ENCODE data around the gene SNX14.

Gene SNX14

GRCh38 chr6:85496009-85496579 lies 97.6 kb downstream of the SNX14 start:
- DNase-seq = no peak

GRCh38 chr6:85494547-85495536 lies 98.8 kb downstream of the SNX14 start:
- no peak for DNase-seq

- DNase-seq = no peak
These were observed 100.3 kb downstream of the SNX14 start for GRCh38 chr6:85493389-85493788.

GRCh38 chr6:85490516-85491248 lies 103.0 kb downstream of the SNX14 start:
- DNase-seq = no peak

- no peak for DNase-seq
These were observed 108.7 kb downstream of the SNX14 start for GRCh38 chr6:85484948-85485347.

GRCh38 chr6:85483846-85484245 lies 109.8 kb downstream of the SNX14 start:
- DNase-seq = no peak

- no peak for DNase-seq
These were observed 110.6 kb downstream of the SNX14 start for GRCh38 chr6:85482905-85483700.

GRCh38 chr6:85482206-85482904 lies 111.3 kb downstream of the SNX14 start:
- no peak for DNase-seq

GRCh38 chr6:85479208-85479607 lies 114.5 kb downstream of the SNX14 start:
- DNase-seq = no peak

GRCh38 chr6:85476532-85476931 lies 117.1 kb downstream of the SNX14 start:
- no peak for DNase-seq

- no peak for DNase-seq
These were observed 119.9 kb downstream of the SNX14 start for GRCh38 chr6:85473748-85474147.

- no peak for DNase-seq
These were observed 120.9 kb downstream of the SNX14 start for GRCh38 chr6:85472744-85473143.

- no peak for DNase-seq
These were observed 123.6 kb downstream of the SNX14 start for GRCh38 chr6:85470023-85470410.

- DNase-seq = no peak
These were observed 124.2 kb downstream of the SNX14 start for GRCh38 chr6:85469276-85470022.

GRCh38 chr6:85468326-85468725 lies 125.3 kb downstream of the SNX14 start:
- DNase-seq = no peak

GRCh38 chr6:85465762-85466161 lies 127.9 kb downstream of the SNX14 start:
- no peak for DNase-seq

- DNase-seq = no peak
These were observed 128.9 kb downstream of the SNX14 start for GRCh38 chr6:85464722-85465150.

GRCh38 chr6:85464260-85464644 lies 129.4 kb downstream of the SNX14 start:
- no peak for DNase-seq

- no peak for DNase-seq
These were observed 129.9 kb downstream of the SNX14 start for GRCh38 chr6:85463621-85464259.

- no peak for DNase-seq
These were observed 131.0 kb downstream of the SNX14 start for GRCh38 chr6:85462673-85463072.

GRCh38 chr6:85461798-85462170 lies 131.9 kb downstream of the SNX14 start:
- no peak for DNase-seq
